WTC11 (cell line): ENCODE measurements around the gene SLC7A14.

Source experiments
- ARID4B ChIP-seq: sonication (generic); formaldehyde crosslinking; IDR thresholded peaks from 2 replicates; pipeline ENCODE4 v1.8.0; 2023; ENCODE audit warnings: missing genetic modification reagents, mild to moderate bottlenecking, borderline replicate concordance
- ATF3 ChIP-seq: sonication (generic); formaldehyde crosslinking; conservative IDR thresholded peaks from 2 replicates; pipeline ENCODE4 v1.8.1; 2022; ENCODE audit warnings: mild to moderate bottlenecking, missing genetic modification reagents
- CREB1 ChIP-seq: sonication (generic); formaldehyde crosslinking; IDR thresholded peaks from 2 replicates; pipeline ENCODE4 v1.8.0; 2023; ENCODE audit warnings: mild to moderate bottlenecking, missing genetic modification reagents
- CTCF ChIP-seq: fragments of 200-600 bp; IDR thresholded peaks from 2 replicates; pipeline ENCODE4 v1.8.0; 2022; ENCODE audit warnings: antibody characterized with exemption
- EMX1 ChIP-seq: fragments of 250-450 bp; sonication (Bioruptor Pico); IDR thresholded peaks from 2 replicates; pipeline ENCODE4 v1.8.0; 2021; ENCODE audit warnings: mild to moderate bottlenecking
- FOXJ3 ChIP-seq: sonication (generic); formaldehyde crosslinking; IDR thresholded peaks from 2 replicates; pipeline ENCODE4 v1.9.0; 2021; ENCODE audit warnings: missing genetic modification reagents, mild to moderate bottlenecking, borderline replicate concordance
- FOXP1 ChIP-seq: sonication (generic); formaldehyde crosslinking; IDR thresholded peaks from 2 replicates; pipeline ENCODE4 v1.8.0; 2022; ENCODE audit warnings: missing genetic modification reagents, mild to moderate bottlenecking, moderate library complexity, borderline replicate concordance
- SP1 ChIP-seq: sonication (generic); formaldehyde crosslinking; conservative IDR thresholded peaks from 2 replicates; pipeline ENCODE4 v1.8.1; 2022; ENCODE audit warnings: missing genetic modification reagents
- TEAD4 ChIP-seq: sonication (generic); formaldehyde crosslinking; IDR thresholded peaks from 2 replicates; pipeline ENCODE4 v1.8.0; 2022; ENCODE audit warnings: mild to moderate bottlenecking, missing genetic modification reagents
- ZNF317 ChIP-seq: sonication (generic); formaldehyde crosslinking; IDR thresholded peaks from 2 replicates; pipeline ENCODE4 v1.8.1; 2023; ENCODE audit warnings: low read depth, mild to moderate bottlenecking, moderate library complexity, missing genetic modification reagents, borderline replicate concordance
- ZNF396 ChIP-seq: fragments of 250-450 bp; sonication (Bioruptor Pico); IDR thresholded peaks from 2 replicates; pipeline ENCODE4 v1.8.0; 2021; ENCODE audit warnings: mild to moderate bottlenecking, moderate library complexity, borderline replicate concordance
- ZNF671 ChIP-seq: fragments of 250-450 bp; sonication (Bioruptor Pico); IDR thresholded peaks from 2 replicates; pipeline ENCODE4 v1.8.0; 2021; ENCODE audit warnings: mild to moderate bottlenecking
- TF ChIP-seq, protein P1 (sequence below): sonication (generic); formaldehyde crosslinking; IDR thresholded peaks from 2 replicates; pipeline ENCODE4 v1.8.0; 2022; ENCODE audit warnings: mild to moderate bottlenecking, missing genetic modification reagents
- TF ChIP-seq, protein P2 (sequence below): sonication (generic); formaldehyde crosslinking; IDR thresholded peaks from 2 replicates; pipeline ENCODE4 v1.8.0; 2022; ENCODE audit warnings: mild to moderate bottlenecking, missing genetic modification reagents

DNA sequence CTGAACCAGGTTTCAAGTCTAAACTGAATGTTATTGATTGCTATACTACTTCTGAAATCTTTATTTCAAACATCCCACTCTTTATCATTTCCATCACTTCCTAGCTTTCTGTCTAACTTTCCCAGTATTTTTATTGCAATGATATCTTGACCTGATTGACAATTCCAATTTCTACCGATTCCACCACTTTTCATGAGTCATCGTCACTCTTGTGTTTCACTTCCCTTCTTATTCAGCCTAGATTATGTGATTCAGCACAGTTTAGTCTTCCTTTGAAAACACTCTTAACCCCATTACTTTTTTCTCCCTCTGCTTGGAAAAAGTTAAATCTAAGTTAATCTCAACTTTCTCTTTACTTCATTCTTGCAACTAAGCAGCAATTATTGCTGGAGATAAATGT lies 62.6 kb downstream of the SLC7A14 start:
- TF ChIP-seq, protein P1, sequence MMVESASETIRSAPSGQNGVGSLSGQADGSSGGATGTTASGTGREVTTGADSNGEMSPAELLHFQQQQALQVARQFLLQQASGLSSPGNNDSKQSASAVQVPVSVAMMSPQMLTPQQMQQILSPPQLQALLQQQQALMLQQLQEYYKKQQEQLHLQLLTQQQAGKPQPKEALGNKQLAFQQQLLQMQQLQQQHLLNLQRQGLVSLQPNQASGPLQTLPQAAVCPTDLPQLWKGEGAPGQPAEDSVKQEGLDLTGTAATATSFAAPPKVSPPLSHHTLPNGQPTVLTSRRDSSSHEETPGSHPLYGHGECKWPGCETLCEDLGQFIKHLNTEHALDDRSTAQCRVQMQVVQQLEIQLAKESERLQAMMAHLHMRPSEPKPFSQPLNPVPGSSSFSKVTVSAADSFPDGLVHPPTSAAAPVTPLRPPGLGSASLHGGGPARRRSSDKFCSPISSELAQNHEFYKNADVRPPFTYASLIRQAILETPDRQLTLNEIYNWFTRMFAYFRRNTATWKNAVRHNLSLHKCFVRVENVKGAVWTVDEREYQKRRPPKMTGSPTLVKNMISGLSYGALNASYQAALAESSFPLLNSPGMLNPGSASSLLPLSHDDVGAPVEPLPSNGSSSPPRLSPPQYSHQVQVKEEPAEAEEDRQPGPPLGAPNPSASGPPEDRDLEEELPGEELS: no peak
- TF ChIP-seq ATF3 (CRISPR knock-in tag): no peak
- no peak for TF ChIP-seq CTCF
- no peak for TF ChIP-seq TEAD4 (CRISPR knock-in tag)
- TF ChIP-seq SP1: no peak
- TF ChIP-seq ZNF317 (CRISPR knock-in tag): no peak
- TF ChIP-seq FOXJ3 (CRISPR knock-in tag): no peak
- no peak for TF ChIP-seq ZNF396 (CRISPR knock-in tag)
- TF ChIP-seq EMX1 (CRISPR knock-in tag): no peak
- no peak for TF ChIP-seq FOXP1
- TF ChIP-seq, protein P2, sequence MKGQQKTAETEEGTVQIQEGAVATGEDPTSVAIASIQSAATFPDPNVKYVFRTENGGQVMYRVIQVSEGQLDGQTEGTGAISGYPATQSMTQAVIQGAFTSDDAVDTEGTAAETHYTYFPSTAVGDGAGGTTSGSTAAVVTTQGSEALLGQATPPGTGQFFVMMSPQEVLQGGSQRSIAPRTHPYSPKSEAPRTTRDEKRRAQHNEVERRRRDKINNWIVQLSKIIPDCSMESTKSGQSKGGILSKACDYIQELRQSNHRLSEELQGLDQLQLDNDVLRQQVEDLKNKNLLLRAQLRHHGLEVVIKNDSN (CRISPR knock-in tag): no peak
- no peak for TF ChIP-seq ARID4B
- no peak for TF ChIP-seq ZNF671 (CRISPR knock-in tag)
- no peak for TF ChIP-seq CREB1
